ENCODE measurements around the gene SKIL. TPM values are rescaled to one million over a fixed set of nuclear protein-coding genes. Genes with fewer than 3 reads are reported as not detected.

Gene SKIL
- total RNA-seq, 1 donor = 95.9 TPM

- peak; percentile 25 for TF ChIP-seq CTCF (IDR thresholded peaks at IDR 0.05; ENCODE audit: insufficient read depth, low read depth, low read length)
- peak within 1 kb of the TSS; percentile 76 for H3K4me3 ChIP-seq (ENCODE audit: low read depth, low read length)
- peak; percentile 66 for DNase-seq (ENCODE audit: low read depth)
Observed at GRCh38 chr3:170418422-170419398, 61.2 kb downstream of the SKIL start, which contains the start of gene CLDN11. CLDN11 (plus strand) TSS chr3:170418868; CDS start chr3:170419067, 199 bp downstream.

GRCh38 chr3:170419557-170420087 is 62.1 kb downstream of the SKIL start:
- no peak for TF ChIP-seq CTCF (IDR thresholded peaks at IDR 0.05; ENCODE audit: insufficient read depth, low read depth, low read length)
- DNase-seq (ENCODE audit: low read depth) = peak; percentile 46

GRCh38 chr3:170420307-170420821 is 62.8 kb downstream of the SKIL start:
- H3K4me3 ChIP-seq (ENCODE audit: low read depth, low read length) = peak overlapping the region; percentile 76
- no peak for TF ChIP-seq CTCF (IDR thresholded peaks at IDR 0.05; ENCODE audit: insufficient read depth, low read depth, low read length)
- DNase-seq (ENCODE audit: low read depth) = peak; percentile 48

More at GRCh38 chr3:170419557-170420087, 62.1 kb downstream of the SKIL start:
- H3K4me3 ChIP-seq (ENCODE audit: low read depth, low read length) = peak overlapping the region; percentile 76

- DNase-seq (ENCODE audit: low read depth) = peak; percentile 51
- peak overlapping the region; percentile 76 for H3K4me3 ChIP-seq (ENCODE audit: low read depth, low read length)
- TF ChIP-seq CTCF (IDR thresholded peaks at IDR 0.05; ENCODE audit: insufficient read depth, low read depth, low read length) = no peak
Observed at GRCh38 chr3:170421111-170421641, 63.7 kb downstream of the SKIL start.

GRCh38 chr3:170421758-170422157 is 64.2 kb downstream of the SKIL start:
- peak overlapping the region; percentile 76 for H3K4me3 ChIP-seq (ENCODE audit: low read depth, low read length)
- DNase-seq (ENCODE audit: low read depth) = no peak

More at GRCh38 chr3:170421758-170422157, 64.2 kb downstream of the SKIL start:
- no peak for TF ChIP-seq CTCF (IDR thresholded peaks at IDR 0.05; ENCODE audit: insufficient read depth, low read depth, low read length)

All from fibroblast of villous mesenchyme (primary cell).